Inflammatory macrophage (primary cell): ENCODE results near the gene ATXN10.
A peak's percentile ranks its signal among the peaks of the same experiment; 100 is the strongest.
"Not testable (repeated sequence)": the region's sequence is repeated elsewhere in the genome, so short reads cannot be mapped to it uniquely, and the experiment has no call there.

ENCODE experiments used
- DNase-seq, 2 donors: peaks; one replicate each; pipeline ENCODE4 v3.0.0-alpha.2; 2020 to 2022

ATXN10 gene

DNA sequence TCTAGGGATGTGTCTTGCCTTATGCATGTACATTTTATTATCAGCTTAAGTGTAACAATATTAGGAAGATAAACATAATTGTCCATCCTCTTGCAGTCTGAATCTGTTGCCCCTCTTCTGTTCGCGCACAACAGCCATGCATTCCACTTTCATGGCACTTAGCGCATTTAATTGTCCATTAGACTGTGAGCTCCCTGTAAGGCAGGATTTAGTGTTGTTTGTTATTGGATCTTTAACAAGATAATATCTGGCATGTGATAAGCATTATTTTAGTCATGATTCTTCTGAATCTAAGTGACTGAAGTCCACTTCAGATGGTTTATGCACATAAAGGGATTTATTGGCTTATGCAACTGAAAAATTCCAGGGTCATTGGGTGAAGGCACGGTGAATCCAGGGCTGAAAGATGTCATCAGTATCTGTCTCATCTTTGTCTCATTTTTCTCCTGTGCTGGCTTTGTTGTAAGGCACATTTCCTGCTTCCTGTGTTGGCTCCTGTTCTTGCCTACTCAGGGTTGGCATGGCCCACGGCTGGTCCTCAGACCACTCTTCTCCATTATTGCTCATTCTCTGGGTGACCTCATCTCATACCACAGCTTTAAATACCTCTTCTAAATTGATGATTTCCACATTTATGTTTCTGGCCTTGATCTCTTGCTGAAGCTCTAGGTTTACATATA lies 37.6 kb downstream of the ATXN10 start:
- peak; percentile 35 to 41 for DNase-seq

DNA sequence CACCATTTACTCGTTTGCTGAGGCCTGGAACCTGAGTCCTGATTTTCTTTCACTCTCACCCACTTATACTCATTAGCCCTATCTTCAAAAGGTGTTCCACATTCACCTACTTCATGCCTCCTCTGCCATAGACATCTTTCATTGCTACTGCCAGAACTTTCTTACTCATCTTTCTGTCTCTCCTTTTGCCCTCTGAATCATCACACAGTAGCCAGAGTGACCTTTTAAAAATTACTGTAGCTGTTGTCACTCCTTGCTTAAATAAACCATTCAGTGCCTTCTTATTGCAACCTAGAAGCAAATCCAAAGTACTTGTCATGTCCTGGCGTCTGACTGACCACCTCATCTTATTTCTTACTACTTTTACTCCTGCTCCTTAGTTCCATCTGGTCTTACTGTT lies 38.2 kb downstream of the ATXN10 start:
- DNase-seq = no peak

DNA sequence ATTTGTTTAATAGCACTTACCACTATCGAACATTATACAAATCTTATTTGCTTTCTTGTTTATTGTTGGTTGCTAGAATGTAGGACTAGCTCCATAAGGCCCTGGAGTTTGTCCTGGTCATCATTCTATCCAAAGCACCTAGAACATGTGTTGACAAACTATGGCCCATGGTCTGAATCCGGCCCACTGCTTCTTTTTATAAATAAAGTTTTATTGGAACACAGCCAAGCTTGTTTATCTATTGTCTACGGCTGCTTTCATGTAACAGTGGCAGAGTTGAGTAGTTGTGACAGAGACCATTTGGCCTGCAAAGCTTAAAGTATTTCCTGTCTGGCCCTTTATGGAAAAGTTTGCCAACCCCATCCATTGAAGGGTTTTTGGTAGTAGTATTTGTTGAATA lies 38.8 kb downstream of the ATXN10 start:
- no peak for DNase-seq

DNA sequence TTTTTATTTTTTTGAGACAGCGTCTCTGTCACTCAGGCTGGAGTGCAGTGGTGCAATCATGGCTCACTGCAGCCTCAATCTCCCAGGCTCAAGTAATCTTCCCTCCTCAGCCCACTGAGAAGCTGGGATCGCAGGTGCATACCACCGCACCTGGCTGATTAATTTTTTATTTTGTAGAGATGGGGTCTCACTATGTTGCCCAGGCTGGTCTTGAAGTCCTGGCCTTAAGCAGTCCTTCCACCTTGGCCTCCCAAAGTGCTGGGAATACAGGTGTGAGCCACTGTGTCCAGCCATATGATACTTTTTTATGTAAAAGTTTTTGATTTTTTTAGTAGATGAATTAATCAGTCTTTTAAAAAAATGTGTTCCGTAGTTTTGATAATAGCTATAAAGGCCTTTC lies 42.8 kb downstream of the ATXN10 start:
- not testable (repeated sequence) for DNase-seq

DNA sequence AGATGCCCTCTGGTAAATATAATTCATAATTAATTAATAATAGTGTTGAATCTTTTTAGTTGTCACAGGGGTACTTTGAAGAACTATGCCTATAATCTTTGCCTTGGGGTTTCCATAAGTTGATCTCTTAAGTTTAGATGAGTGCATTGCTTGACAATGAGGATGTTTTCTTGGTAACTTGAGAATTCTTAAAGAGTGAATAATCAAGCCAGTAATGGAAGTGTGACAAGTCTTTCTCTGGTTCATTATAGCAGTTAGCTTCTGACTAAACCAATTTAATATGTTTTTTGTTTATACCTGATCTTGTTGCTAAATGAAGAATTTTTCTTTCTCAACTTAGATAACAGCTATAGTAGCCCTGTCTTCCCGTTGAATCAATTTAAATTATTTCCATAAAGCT lies 46.2 kb downstream of the ATXN10 start:
- no peak for DNase-seq

DNA sequence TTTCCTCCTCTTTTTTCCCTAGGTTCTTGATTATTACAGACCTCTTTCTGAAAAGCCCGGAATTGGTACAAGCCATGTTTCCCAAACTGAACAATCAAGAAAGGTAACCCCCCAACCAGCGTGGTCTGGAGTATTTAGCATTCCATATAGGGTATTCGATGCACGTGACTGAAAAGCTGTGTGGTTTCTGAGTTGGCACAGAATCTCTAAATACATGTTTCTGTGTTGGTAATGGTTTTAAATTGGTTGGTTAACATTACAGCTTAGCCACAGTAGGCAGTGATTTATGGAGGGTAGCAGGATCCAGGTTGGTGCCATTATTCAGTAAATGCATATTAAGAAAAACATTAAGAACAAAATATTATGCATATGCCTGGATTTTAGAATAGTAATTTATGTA lies 46.8 kb downstream of the ATXN10 start:
- no peak for DNase-seq

DNA sequence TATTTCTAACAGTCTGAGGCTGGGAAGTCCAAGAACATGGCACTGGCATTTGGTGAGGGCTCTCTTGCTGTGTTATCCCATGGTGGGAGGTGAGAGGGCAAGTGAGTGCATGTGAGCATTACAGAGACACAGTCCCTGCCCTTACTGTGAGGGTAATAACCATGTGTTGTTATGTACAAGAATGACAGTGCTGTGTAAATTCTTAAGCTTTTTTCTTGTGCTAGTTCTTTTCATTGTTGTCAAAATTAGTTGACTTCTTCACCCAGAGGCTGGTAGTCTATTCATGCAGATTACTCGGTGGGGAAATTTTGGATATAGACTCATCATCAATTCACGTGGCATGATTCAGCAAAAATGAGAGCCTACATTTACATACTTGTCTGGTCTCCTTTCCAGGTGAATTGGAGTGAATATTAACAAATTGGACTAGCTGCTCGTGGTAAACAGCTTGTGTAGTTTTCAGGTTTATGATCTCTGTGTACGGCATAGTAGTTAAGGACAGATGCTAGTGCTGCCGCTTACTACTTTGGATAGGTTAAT lies 49.3 kb downstream of the ATXN10 start:
- DNase-seq = no peak

DNA sequence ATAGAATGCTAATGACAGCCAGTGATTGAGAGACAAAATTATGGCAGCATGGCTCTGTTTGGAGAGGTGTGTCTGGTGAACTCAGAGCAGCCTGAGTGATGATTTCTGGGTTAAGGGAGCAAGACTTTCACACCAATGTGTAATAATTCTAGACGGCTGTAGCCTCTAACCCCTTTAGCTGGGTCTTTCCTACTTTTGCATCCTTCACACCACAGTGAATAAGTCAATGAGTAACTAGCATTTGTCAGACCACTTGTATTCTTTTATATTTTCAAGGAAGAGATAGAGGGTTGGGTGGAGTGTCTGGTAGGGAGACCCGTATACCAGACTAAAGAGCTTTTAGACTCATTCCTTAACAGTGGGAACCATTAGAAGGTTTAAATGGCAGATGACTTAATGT lies 50.4 kb downstream of the ATXN10 start:
- DNase-seq = no peak

DNA sequence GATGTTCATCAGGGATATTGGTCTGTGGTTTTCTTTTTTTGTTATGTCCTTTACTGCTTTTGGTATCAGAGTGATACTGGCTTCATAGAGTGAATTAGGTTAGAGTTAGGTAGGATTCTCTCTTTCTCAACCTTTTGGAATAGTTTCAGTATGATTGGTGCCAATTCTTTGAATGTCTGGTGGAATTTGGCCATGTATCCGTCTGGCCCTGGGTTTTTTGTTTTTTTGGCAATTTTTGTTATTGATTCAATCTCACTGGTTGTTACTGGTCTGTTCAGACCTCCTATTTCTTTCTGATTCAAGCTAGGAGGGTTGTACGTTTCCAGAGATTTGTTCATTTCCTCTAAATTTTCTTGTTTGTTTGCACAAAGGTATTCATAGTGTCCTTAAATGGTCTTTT lies 54.4 kb downstream of the ATXN10 start:
- DNase-seq = no peak

DNA sequence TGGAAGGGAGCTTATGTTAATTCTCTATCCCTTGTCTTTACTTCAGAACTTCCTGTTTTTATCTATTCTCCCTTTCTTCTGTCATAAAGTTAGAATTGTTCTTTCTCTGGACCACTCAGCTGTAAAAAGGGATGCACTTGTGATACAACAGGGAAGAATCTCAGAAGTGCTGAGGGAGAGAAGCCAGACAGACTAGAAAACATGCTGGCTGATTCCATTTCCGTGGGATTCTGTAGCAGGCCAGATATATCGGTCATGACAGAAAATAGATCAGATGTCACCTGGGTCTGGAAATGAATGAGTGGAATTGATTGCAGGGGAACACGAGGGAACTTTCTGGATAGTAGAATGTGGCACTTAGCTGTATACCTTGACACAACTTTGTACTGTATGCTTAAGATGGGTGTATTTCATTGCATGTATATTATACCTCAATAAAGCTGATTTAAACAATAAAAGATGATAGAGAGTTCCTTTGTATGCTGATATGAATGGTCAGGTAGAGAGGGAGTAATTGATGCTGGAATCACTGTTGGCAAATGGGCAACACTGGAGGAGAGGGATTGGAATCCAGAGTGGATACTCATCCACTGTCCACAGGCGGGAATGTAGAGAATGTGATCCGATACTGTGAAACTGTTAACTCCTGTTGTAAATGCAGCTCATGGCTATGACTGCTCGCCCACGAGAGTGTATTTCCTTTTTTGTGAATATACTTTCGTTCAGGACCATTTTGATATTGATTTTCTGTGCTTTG lies 59.6 kb downstream of the ATXN10 start:
- DNase-seq = no peak

DNA sequence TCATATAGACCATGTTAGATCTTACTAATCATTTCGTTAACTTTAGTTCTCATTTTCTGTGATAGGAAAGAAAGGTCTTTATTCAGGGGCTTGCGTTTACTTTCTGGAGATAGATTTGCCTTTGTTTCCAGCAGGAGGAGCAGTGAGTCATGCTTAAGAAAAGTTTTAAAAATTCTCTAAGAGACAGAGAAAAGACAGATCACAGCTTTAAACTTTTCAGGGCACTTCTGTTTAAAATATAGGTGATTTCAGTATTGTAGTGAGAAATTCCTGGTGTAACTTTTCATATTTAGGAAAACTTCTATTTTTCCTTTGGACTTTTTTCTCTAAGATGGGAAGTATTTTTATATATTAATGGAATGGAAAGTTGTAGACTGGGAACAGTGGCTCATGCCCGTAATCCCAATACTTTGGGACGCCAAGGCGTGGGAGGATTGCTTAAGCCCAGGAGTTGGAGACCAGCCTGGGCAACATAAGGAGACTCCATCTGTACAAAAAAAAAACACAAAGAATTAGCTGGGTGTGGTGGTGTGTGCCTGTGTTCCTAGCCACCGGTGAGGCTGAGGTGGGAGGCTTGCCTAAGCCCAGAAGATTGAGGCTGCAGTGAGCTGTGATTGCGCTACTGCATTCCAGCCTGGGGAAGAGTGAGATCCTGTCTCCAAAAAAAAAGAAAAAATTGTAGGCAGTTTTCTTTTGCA lies 60.3 kb downstream of the ATXN10 start:
- no peak for DNase-seq

DNA sequence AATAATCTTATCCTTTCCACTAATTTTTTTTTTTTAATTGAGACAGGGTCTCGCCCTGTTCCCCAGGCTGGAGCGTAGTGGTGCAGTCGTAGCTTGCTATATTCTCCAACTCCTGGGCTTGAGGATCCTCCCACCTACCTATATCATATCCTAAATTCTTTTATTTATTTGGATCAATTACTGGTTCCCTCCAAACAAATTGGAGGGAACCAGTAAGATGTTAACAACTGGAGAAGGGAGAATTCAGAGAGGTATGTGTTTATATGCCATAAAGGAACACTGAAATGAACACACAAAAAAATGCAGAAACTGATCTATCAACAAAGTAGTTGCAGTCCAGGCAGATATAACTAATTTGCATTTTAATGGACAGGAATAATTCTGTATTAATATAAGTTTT lies 63.6 kb downstream of the ATXN10 start:
- DNase-seq = no peak

DNA sequence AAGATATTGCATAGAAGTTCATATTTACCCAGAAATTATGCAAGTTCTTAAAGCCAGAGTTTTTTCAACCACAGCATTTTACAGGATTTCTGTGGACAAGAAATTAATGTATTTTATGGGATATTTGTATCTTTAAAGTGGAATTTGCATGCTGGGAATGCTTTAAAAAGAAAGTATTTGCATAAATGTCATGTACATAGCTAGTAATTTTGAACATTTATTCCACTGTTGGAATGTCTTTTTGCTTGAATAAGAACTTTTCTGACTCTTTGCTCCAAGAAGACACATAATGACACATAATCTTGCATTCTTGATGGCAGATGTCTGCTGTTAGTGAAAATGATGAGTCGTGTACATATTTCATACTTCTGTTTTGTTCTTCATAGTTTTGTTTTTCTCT lies 66.6 kb downstream of the ATXN10 start:
- DNase-seq = no peak

DNA sequence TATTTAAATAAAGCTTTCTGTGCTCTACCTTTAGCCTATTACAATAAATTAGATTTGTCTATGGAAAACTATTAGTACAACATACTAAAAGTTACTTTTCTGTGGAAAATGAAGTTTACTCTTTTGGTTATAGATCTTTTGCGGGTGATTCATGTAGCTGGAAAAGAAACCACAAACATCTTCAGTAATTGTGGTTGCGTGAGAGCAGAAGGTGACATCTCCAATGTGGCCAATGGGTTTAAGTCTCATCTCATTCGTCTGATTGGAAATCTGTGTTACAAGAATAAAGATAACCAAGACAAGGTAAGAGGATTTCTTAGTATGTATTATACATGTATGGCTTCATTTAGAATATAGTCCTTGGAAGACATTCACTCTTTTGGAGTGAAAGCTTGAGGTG lies 68.6 kb downstream of the ATXN10 start:
- DNase-seq = no peak

DNA sequence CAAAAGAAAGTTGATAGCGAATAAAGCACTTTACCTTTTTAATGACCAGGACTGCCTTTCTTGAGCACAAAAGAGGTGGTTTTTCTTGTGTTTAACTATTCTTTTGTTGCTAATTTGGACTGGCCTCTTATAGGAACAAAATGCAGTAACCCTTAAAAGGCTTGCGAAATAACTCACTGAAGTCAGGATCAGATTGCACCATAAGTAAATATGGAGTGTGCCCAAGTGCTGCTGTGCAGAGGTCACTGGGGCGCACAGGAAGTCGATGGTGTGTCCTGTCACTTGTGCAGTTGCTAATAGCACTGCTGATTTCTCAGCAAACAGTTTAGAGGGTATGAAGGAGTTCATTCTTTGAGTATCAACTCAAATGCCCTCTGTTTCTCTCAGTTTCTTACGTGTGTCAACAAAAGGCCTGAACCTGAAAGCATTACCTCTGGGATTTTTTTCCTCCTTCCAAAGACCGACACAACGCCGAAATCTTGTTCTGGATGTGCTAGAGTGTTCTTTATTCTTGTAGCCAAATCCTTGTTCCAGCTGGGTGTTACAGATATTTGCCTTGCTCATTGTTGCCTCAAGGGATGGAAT lies 71.3 kb downstream of the ATXN10 start:
- DNase-seq = peak; percentile 74 to 84

DNA sequence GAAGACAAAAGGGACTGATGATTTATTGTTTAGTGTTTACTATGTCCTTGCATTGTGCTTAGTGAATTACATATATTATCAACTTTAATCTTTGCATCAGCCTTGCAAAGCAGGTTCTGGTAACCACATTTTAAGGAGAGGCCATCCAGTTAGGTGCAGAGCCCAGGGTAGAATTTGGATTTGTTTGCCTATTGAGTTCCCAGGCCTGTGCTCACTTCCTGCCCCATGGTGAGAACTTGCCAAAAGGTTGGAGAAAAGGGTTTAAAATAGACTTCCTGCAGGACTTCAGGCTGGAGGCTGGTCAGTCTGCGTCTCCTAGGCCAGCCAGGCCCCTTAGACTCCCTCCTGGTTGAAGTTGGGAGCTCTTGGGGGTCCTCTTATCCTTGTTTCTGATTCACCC lies 72.1 kb downstream of the ATXN10 start:
- no peak for DNase-seq

DNA sequence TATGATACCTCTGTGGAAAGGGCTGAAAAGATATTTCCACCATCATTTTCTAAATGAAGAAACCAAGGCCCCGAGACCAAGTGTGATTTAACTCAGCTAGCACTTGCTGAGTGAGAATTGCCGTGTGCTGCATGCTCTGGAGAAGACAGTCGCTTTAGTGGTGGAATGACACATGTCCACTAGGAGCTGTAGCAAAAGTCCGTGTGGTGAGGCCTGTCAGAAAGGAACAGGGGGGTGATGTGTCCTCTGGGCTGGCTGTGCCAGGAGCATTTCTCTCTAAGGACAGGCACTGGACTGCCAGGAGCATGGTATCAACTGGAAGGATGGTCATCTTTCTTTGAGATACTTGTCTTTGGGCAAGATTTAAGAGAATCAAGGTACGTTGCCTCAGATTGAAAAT lies 72.8 kb downstream of the ATXN10 start:
- DNase-seq = no peak

DNA sequence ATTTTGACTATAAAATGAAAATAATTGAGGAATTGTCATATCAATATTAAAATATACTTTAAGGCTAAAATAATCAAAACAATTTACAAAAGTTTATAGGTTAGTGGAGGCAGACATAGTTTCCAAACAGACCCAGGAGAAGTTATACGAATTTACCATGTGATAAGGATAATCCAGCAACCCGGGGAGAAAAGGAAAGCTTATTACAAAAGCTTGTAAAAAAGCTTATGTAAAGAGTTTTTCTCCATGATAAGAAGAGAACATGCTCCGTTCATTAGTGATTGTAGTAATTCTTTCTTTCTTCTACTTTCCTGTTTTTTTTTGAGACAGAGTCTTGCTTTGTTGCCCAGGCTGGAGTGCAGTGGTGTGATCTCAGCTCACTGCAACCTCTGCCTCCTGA lies 79.0 kb downstream of the ATXN10 start:
- DNase-seq = no peak

DNA sequence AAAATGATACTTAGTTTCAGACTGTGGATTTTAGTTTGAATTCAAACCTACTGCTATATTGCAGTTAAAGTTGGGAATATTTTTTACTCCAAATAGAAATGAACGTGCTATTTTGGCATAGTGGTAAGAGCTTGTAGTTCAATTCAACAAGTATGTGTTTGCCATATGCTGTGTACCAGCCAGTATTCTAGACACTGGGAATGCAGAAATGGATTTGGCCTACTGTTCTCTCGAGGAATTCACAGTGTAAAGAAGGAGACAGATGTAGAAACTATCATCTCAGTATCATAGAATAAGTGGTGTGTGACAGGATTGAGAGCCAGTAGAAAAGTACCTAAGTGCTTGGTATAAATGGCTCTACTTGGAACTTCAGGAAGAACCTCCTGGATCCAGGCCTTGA lies 80.4 kb downstream of the ATXN10 start:
- DNase-seq = no peak

DNA sequence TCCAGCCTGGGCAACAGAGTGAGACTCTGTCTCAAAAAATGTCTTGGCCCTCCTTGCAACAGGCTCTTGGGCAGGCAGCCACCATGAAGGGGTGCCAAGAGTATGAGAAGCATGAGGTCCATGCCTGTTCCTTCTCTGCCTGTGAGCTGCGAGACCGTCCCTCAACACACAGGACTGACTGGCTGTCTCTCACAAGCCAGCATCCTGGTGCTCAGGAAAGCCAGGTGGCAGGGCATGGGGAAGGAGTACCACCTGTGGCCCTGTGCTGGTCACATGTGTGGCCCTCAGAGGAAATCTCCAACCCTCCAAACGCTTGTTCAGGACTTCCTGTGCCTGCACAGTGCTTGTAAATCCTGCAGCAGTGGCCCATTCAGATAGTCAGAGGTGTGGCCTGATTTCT lies 83.2 kb downstream of the ATXN10 start:
- DNase-seq = no peak

DNA sequence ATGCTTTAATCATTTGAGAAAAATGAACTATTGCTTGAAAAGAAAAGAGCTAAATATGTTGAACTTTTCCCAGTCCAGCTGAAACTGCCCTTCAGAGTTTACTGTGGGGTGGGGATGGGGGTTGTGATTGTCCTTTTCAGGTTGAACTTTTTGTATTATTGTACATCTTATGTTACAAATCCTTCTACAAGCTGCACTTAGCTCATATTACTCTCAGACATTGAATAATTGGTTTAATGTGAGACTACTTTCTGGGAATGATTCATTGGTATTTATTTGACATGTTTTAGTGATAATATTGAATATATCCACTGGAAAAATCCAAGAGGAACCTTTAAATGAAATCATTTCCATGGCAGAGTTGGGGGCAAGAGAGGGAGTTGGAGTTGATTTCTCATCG lies 84.9 kb downstream of the ATXN10 start:
- DNase-seq = no peak

DNA sequence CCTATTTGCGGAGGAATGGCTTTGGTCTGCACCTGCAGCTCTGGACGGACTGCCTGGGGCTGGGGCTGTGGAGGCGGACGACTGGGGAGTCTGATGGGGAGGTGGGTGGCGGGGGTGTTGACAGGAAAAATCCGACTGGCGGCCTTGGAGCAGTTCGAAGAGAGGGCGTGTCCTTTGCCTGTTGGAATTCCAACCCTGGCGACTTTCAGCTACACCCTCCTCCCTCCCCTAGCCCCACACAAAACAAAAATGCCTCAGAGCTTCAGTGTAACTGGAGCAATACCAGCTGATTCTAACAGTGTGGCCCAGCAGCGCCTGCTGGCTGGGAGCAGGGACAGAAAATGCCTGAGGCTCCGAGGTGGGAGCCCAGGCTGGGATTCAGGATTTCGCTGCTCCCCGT lies 85.4 kb downstream of the ATXN10 start:
- DNase-seq = no peak

DNA sequence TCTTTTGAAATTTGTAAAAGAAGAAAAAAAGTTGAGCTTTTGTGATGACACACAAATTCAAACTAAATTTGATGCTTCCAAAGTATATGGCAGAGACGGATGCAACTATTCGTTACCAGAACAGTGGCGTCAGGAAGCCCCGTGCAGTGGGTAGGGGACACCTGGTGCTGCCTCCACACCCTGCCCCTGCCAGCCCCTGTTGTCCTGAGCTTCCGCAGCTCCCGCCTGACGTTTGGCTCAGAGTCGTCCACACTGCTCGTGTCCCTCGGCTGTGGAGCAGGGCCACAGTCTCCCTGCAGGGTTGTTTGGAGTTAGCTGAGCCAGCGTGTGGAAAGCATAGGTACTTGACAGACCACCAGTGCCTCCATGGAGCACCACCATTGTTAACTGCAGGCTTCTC lies 86.3 kb downstream of the ATXN10 start:
- DNase-seq = no peak
